Testis (tissue), 2 donors: Measurements from ENCODE around the gene WDR41.

Source experiments
- POLR2A ChIP-seq: fragments of 450-650 bp; IDR thresholded peaks from one replicate; pipeline ENCODE4 v1.6.1; 2017; ENCODE audit warnings: antibody characterized with exemption, mild to moderate bottlenecking, moderate library complexity
- TF ChIP-seq, protein P1 (sequence below), 3 experiments: fragments of 450-650 bp in 2 of 3; fragments of 200-600 bp in 1 of 3; sonication (generic) in 1 of 3; IDR thresholded peaks; one replicate each; pipeline ENCODE4 v1.5.1; 2016 to 2019; ENCODE audit warnings: antibody characterized with exemption in 3 of 3, mild to moderate bottlenecking in 2 of 3, moderate library complexity in 1 of 3

DNA sequence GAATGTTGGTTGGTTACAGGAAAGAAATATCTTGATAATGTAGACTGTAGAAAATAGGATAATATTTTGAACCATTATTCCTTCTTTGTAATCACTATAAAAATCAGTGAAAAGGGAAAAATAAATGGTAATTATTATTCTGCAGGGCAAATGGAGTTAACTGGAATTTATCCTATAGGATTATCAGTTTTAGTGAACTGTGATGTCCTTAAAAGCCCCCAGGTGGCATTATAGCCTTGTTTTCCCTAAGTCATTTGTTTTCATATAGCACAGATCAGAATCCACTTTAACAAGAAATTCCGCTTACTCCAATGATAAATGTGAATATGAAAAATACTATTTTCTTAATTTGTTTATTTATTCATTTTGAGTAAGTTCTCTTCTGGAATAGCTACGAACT, 26.2 kb upstream of the WDR41 start:
- TF ChIP-seq, protein P1, sequence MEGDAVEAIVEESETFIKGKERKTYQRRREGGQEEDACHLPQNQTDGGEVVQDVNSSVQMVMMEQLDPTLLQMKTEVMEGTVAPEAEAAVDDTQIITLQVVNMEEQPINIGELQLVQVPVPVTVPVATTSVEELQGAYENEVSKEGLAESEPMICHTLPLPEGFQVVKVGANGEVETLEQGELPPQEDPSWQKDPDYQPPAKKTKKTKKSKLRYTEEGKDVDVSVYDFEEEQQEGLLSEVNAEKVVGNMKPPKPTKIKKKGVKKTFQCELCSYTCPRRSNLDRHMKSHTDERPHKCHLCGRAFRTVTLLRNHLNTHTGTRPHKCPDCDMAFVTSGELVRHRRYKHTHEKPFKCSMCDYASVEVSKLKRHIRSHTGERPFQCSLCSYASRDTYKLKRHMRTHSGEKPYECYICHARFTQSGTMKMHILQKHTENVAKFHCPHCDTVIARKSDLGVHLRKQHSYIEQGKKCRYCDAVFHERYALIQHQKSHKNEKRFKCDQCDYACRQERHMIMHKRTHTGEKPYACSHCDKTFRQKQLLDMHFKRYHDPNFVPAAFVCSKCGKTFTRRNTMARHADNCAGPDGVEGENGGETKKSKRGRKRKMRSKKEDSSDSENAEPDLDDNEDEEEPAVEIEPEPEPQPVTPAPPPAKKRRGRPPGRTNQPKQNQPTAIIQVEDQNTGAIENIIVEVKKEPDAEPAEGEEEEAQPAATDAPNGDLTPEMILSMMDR (IDR thresholded peaks at IDR 0.05), result no peak
- TF ChIP-seq POLR2A, result no peak
